ENCODE data around the gene EYA3. TPM values are rescaled to one million over a fixed set of nuclear protein-coding genes. Genes with fewer than 3 reads are reported as not detected.

The EYA3 gene
- total RNA-seq, 2 experiments from 2014 or later: 30.1 to 37.1 TPM

GRCh38 chr1:28091043-28091781 lies 2.8 kb upstream of the EYA3 start:
- Mint-ChIP-seq H3K9me3 (ENCODE audit: low read depth) (no peaks in the 10 kb centered on the region), H3K27ac (peak overlapping the region; percentile 61), H3K4me1 (peaks cover 17% of the 10 kb centered on the region), H3K4me3 (no peak overlapping the region), H3K27me3 (peaks cover 4% of the 10 kb centered on the region), H3K36me3 (ENCODE audit: low read depth) (no peaks in the 10 kb centered on the region)
- DNase-seq: peak; percentile 80
- POLR2A ChIA-PET: interaction anchor here (0.6 to 1.5 kb wide), 5 partner anchors 78 to 159 kb away, joined by 3 to 8 read pairs (median 5); no protein-coding TSS in a partner anchor
- CTCF ChIA-PET: interaction anchor here (0.7 to 2.6 kb wide), 18 partner anchors 11 to 655 kb away, joined by 3 to 41 read pairs (median 4); no protein-coding TSS in a partner anchor
- no peak for ATAC-seq
- intact Hi-C loops (cut with DNase I, micrococcal nuclease): loop anchor here (1.0 to 2.0 kb wide), 2 partner anchors 110 to 118 kb away; no protein-coding TSS in a partner anchor

- POLR2A ChIA-PET: interaction anchor here (1.0 to 1.9 kb wide), 4 partner anchors 81 to 241 kb away, joined by 6 to 7 read pairs (median 7); partner anchors contain the start of gene MED18
- Mint-ChIP-seq H3K36me3 (ENCODE audit: low read depth) (peaks cover 1% of the 10 kb centered on the region), H3K27ac (peak overlapping the region; percentile 98), H3K4me1 (peaks cover 30% of the 10 kb centered on the region), H3K4me3 (peak overlapping the region; percentile 98), H3K27me3 (no peaks in the 10 kb centered on the region), H3K9me3 (ENCODE audit: low read depth) (no peaks in the 10 kb centered on the region)
- intact Hi-C loops (cut with DNase I, micrococcal nuclease): loop anchor here in 1 of 2 experiments (1.0 to 10.0 kb wide), 13 partner anchors 25 to 557 kb away; partner anchors contain the start of genes DNAJC8, RNU11, SESN2 and STX12
- CTCF ChIA-PET: interaction anchor here (0.5 to 5.3 kb wide), 14 partner anchors 10 to 269 kb away, joined by 3 to 53 read pairs (median 4); no protein-coding TSS in a partner anchor
- ATAC-seq (peak; percentile 21), DNase-seq (peak; percentile 63)
These were observed 719 bp downstream of the EYA3 start for GRCh38 chr1:28087614-28088167.

- Mint-ChIP-seq H3K36me3 (ENCODE audit: low read depth) (peaks cover 1% of the 10 kb centered on the region), H3K4me3 (peak overlapping the region; percentile 98), H3K4me1 (peaks cover 30% of the 10 kb centered on the region), H3K9me3 (ENCODE audit: low read depth) (no peaks in the 10 kb centered on the region), H3K27me3 (no peaks in the 10 kb centered on the region), H3K27ac (no peak overlapping the region)
- POLR2A ChIA-PET: no interaction called here
- CTCF ChIA-PET: interaction anchor here (0.5 to 5.3 kb wide), 8 partner anchors 9 to 260 kb away, joined by 3 to 53 read pairs (median 6); no protein-coding TSS in a partner anchor
- intact Hi-C loops (cut with DNase I, micrococcal nuclease): loop anchor here in 1 of 2 experiments (10.0 kb wide), 1 partner anchor 558 kb away; the partner anchor contains the start of genes RNU11 and TAF12
- DNase-seq (no peak), ATAC-seq (no peak)
These were observed 1.8 kb downstream of the EYA3 start for GRCh38 chr1:28086651-28087050.

GRCh38 chr1:28085129-28085528 lies 3.3 kb downstream of the EYA3 start:
- Mint-ChIP-seq H3K36me3 (ENCODE audit: low read depth) (peaks cover 3% of the 10 kb centered on the region), H3K27ac (no peak overlapping the region), H3K4me1 (peaks cover 26% of the 10 kb centered on the region), H3K4me3 (no peak overlapping the region), H3K9me3 (ENCODE audit: low read depth) (no peaks in the 10 kb centered on the region), H3K27me3 (no peaks in the 10 kb centered on the region)
- ChIA-PET POLR2A (no interaction called here), CTCF (interaction anchor here (1.0 to 1.8 kb wide), 3 partner anchors 18 to 164 kb away, joined by 4 to 7 read pairs (median 4); no protein-coding TSS in a partner anchor)
- ATAC-seq (no peak), DNase-seq (no peak)
- intact Hi-C loops (cut with DNase I, micrococcal nuclease): loop anchor here in 1 of 2 experiments (10.0 kb wide), 1 partner anchor 560 kb away; the partner anchor contains the start of genes RNU11 and TAF12

- no peaks in the 10 kb centered on the region for H3K9me3 Mint-ChIP-seq (ENCODE audit: low read depth)
- H3K36me3 Mint-ChIP-seq (ENCODE audit: low read depth): peaks cover 4% of the 10 kb centered on the region
- H3K27me3 Mint-ChIP-seq: no peaks in the 10 kb centered on the region
- peaks cover 27% of the 10 kb centered on the region for H3K4me1 Mint-ChIP-seq
- intact Hi-C loops (cut with DNase I, micrococcal nuclease): loop anchor here in 1 of 2 experiments (10.0 kb wide), 1 partner anchor 561 kb away; the partner anchor contains the start of genes RNU11 and TAF12
- POLR2A ChIA-PET: interaction anchor here (0.7 kb wide), 1 partner anchor 830 kb away, joined by 3 read pairs; no protein-coding TSS in a partner anchor
- CTCF ChIA-PET: interaction anchor here (1.8 kb wide), 1 partner anchor 17 kb away, joined by 4 read pairs; no protein-coding TSS in a partner anchor
- no peak overlapping the region for H3K27ac Mint-ChIP-seq
- DNase-seq: no peak
- H3K4me3 Mint-ChIP-seq: no peak overlapping the region
- ATAC-seq: no peak
These were observed 4.5 kb downstream of the EYA3 start for GRCh38 chr1:28083876-28084275.

GRCh38 chr1:28078680-28079626 lies 9.5 kb downstream of the EYA3 start:
- no peak for DNase-seq
- Mint-ChIP-seq H3K9me3 (ENCODE audit: low read depth) (no peaks in the 10 kb centered on the region), H3K4me3 (no peak overlapping the region), H3K27ac (no peak overlapping the region), H3K36me3 (ENCODE audit: low read depth) (peaks cover 3% of the 10 kb centered on the region), H3K27me3 (no peaks in the 10 kb centered on the region), H3K4me1 (peaks cover 20% of the 10 kb centered on the region)
- CTCF ChIA-PET: interaction anchor here (0.6 to 6.1 kb wide), 8 partner anchors 9 to 1791 kb away, joined by 3 to 53 read pairs (median 4); partner anchors contain the start of gene EYA3
- intact Hi-C loops (cut with DNase I, micrococcal nuclease): no loop called here
- no peak for ATAC-seq
- POLR2A ChIA-PET: interaction anchor here (0.5 kb wide), 1 partner anchor 12 kb away, joined by 4 read pairs; no protein-coding TSS in a partner anchor

- no peak overlapping the region for H3K27ac Mint-ChIP-seq
- no peaks in the 10 kb centered on the region for H3K27me3 Mint-ChIP-seq
- no peak for ATAC-seq
- peaks cover 3% of the 10 kb centered on the region for H3K36me3 Mint-ChIP-seq (ENCODE audit: low read depth)
- H3K9me3 Mint-ChIP-seq (ENCODE audit: low read depth): no peaks in the 10 kb centered on the region
- no peak overlapping the region for H3K4me3 Mint-ChIP-seq
- intact Hi-C loops (cut with DNase I, micrococcal nuclease): no loop called here
- DNase-seq: no peak
- POLR2A ChIA-PET: interaction anchor here (0.5 to 0.6 kb wide), 2 partner anchors 12 to 133 kb away, joined by 3 to 4 read pairs; no protein-coding TSS in a partner anchor
- H3K4me1 Mint-ChIP-seq: peaks cover 19% of the 10 kb centered on the region
- CTCF ChIA-PET: interaction anchor here (1.0 to 6.1 kb wide), 8 partner anchors 10 to 131 kb away, joined by 3 to 53 read pairs (median 4); partner anchors contain the start of gene EYA3
These were observed 10.1 kb downstream of the EYA3 start for GRCh38 chr1:28078262-28078661.

GRCh38 chr1:28074892-28075511 lies 13.4 kb downstream of the EYA3 start:
- ChIA-PET CTCF (interaction anchor here (0.8 to 6.1 kb wide), 5 partner anchors 13 to 132 kb away, joined by 3 to 53 read pairs (median 3); partner anchors contain the start of gene EYA3), POLR2A (interaction anchor here (0.6 to 1.1 kb wide), 2 partner anchors 16 to 243 kb away, joined by 3 to 6 read pairs; no protein-coding TSS in a partner anchor)
- intact Hi-C loops (cut with DNase I, micrococcal nuclease): no loop called here
- peaks cover 22% of the 10 kb centered on the region for H3K4me1 Mint-ChIP-seq
- H3K27ac Mint-ChIP-seq: no peak overlapping the region
- ATAC-seq: no peak
- no peak for DNase-seq
- no peaks in the 10 kb centered on the region for H3K9me3 Mint-ChIP-seq (ENCODE audit: low read depth)
- H3K4me3 Mint-ChIP-seq: no peak overlapping the region
- H3K36me3 Mint-ChIP-seq (ENCODE audit: low read depth): peaks cover 4% of the 10 kb centered on the region
- no peaks in the 10 kb centered on the region for H3K27me3 Mint-ChIP-seq

GRCh38 chr1:28073867-28074266 lies 14.5 kb downstream of the EYA3 start:
- ATAC-seq: no peak
- CTCF ChIA-PET: interaction anchor here (0.7 to 2.1 kb wide), 2 partner anchors 18 to 39 kb away, joined by 3 to 5 read pairs; no protein-coding TSS in a partner anchor

GRCh38 chr1:28071813-28072212 lies 16.6 kb downstream of the EYA3 start:
- no peak for ATAC-seq
- Mint-ChIP-seq H3K27me3 (no peaks in the 10 kb centered on the region), H3K9me3 (ENCODE audit: low read depth) (no peaks in the 10 kb centered on the region), H3K27ac (no peak overlapping the region), H3K36me3 (ENCODE audit: low read depth) (peaks cover 6% of the 10 kb centered on the region), H3K4me3 (no peak overlapping the region), H3K4me1 (peaks cover 25% of the 10 kb centered on the region)
- intact Hi-C loops (cut with DNase I, micrococcal nuclease): no loop called here
- DNase-seq: no peak
- CTCF ChIA-PET: interaction anchor here (0.6 to 2.1 kb wide), 3 partner anchors 14 to 45 kb away, joined by 3 to 5 read pairs (median 3); no protein-coding TSS in a partner anchor
- POLR2A ChIA-PET: no interaction called here

More at GRCh38 chr1:28073867-28074266, 14.5 kb downstream of the EYA3 start:
- Mint-ChIP-seq H3K4me1 (peaks cover 22% of the 10 kb centered on the region), H3K36me3 (ENCODE audit: low read depth) (peaks cover 6% of the 10 kb centered on the region), H3K27ac (no peak overlapping the region), H3K4me3 (no peak overlapping the region), H3K9me3 (ENCODE audit: low read depth) (no peaks in the 10 kb centered on the region), H3K27me3 (no peaks in the 10 kb centered on the region)
- no peak for DNase-seq
- POLR2A ChIA-PET: no interaction called here
- intact Hi-C loops (cut with DNase I, micrococcal nuclease): no loop called here

Measured in activated CD4-positive, alpha-beta T cell treated with anti-CD3 and anti-CD28 coated beads for 36 hours (primary cell).